NCI-H1436 treated with DMSO at 0.1 percent for 48 hours (cell line): ENCODE measurements around the gene ZCCHC17.

Experiments
- DNase-seq: peaks from one replicate; lab custom pipeline; 2025; lab: John Stamatoyannopoulos, UW

The ZCCHC17 gene

GRCh38 chr1:31396633-31397351, 100.0 kb downstream of the ZCCHC17 start:
- DNase-seq: no peak

- no peak for DNase-seq
Measured at GRCh38 chr1:31397360-31398095, 100.7 kb downstream of the ZCCHC17 start.

- no peak for DNase-seq
Measured at GRCh38 chr1:31398246-31398645, 101.4 kb downstream of the ZCCHC17 start.

- DNase-seq: no peak
Measured at GRCh38 chr1:31399976-31400375, 103.1 kb downstream of the ZCCHC17 start.

GRCh38 chr1:31400393-31400792, 103.6 kb downstream of the ZCCHC17 start:
- no peak for DNase-seq

- no peak for DNase-seq
Measured at GRCh38 chr1:31401241-31401640, 104.4 kb downstream of the ZCCHC17 start.

- no peak for DNase-seq
Measured at GRCh38 chr1:31405578-31406245, 108.9 kb downstream of the ZCCHC17 start.

- DNase-seq: no peak
Measured at GRCh38 chr1:31407029-31407626, 110.3 kb downstream of the ZCCHC17 start.

- DNase-seq: no peak
Measured at GRCh38 chr1:31408788-31409318, 112.0 kb downstream of the ZCCHC17 start.

GRCh38 chr1:31409946-31410858, 113.4 kb downstream of the ZCCHC17 start:
- no peak for DNase-seq

GRCh38 chr1:31410871-31411270, 114.0 kb downstream of the ZCCHC17 start:
- DNase-seq: no peak

GRCh38 chr1:31412205-31412604, 115.4 kb downstream of the ZCCHC17 start:
- DNase-seq: no peak

GRCh38 chr1:31412732-31413404, 116.0 kb downstream of the ZCCHC17 start, which contains the start of gene SERINC2:
SERINC2 (plus strand) TSS chr1:31413213; CDS start chr1:31413266, 53 bp downstream.
- no peak for DNase-seq

GRCh38 chr1:31413405-31414001, 116.7 kb downstream of the ZCCHC17 start:
- no peak for DNase-seq
